Measurements from ENCODE around the gene ZBTB34.

The ZBTB34 gene

GRCh38 chr9:126836216-126836615 is 24.2 kb upstream of the ZBTB34 start:
- TF ChIP-seq, protein P1, sequence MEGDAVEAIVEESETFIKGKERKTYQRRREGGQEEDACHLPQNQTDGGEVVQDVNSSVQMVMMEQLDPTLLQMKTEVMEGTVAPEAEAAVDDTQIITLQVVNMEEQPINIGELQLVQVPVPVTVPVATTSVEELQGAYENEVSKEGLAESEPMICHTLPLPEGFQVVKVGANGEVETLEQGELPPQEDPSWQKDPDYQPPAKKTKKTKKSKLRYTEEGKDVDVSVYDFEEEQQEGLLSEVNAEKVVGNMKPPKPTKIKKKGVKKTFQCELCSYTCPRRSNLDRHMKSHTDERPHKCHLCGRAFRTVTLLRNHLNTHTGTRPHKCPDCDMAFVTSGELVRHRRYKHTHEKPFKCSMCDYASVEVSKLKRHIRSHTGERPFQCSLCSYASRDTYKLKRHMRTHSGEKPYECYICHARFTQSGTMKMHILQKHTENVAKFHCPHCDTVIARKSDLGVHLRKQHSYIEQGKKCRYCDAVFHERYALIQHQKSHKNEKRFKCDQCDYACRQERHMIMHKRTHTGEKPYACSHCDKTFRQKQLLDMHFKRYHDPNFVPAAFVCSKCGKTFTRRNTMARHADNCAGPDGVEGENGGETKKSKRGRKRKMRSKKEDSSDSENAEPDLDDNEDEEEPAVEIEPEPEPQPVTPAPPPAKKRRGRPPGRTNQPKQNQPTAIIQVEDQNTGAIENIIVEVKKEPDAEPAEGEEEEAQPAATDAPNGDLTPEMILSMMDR (IDR thresholded peaks at IDR 0.05; ENCODE audit: low read depth, low read length), result no peak
- DNase-seq (ENCODE audit: extremely low read depth, low read depth), result no peak

DNA sequence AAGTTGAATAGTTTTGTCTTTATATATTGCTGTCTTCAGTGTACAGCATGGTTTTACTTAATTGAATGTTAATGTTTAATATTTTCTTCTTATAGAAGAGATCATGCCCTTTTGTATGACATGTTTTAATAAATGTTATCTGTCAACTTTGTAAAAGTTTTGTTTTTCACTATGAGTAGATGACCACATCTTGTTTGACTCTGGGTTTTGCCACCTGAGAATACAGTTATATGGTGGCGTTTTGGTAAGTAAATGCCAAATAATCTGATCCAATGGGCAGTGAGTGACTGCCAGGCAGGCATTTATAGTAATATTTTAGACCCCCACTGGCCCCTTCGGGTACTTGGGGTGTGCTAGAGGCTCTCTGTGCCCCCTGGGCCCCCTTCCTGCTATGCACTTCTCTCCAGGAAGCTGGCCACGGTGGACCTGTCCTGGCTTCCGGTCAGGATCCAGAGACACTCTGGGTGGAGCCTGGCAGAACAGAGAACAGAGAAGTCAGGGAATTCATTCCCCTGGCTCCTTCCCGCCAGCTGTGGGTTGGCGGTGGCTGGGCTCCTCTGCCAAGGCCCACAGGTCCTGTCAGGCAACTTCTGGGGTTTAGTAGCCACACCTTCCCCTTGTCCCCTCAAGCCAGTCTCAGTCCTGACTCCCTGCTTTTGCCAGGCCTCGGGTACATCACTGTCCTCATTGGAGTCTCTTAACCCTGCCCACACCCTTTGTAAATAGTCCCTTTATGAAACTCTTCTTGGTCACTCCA is 22.2 kb upstream of the ZBTB34 start:
- no peak for DNase-seq (ENCODE audit: extremely low read depth, low read depth)
- TF ChIP-seq, protein P1 (IDR thresholded peaks at IDR 0.05; ENCODE audit: low read depth, low read length), result no peak

- TF ChIP-seq, protein P1 (IDR thresholded peaks at IDR 0.05; ENCODE audit: low read depth, low read length), result no peak
- no peak for DNase-seq (ENCODE audit: extremely low read depth, low read depth)
Measured at GRCh38 chr9:126838895-126839294, 21.5 kb upstream of the ZBTB34 start.

- no peak for DNase-seq (ENCODE audit: extremely low read depth, low read depth)
- TF ChIP-seq, protein P1 (IDR thresholded peaks at IDR 0.05; ENCODE audit: low read depth, low read length), result no peak
Measured at GRCh38 chr9:126839301-126839700, 21.1 kb upstream of the ZBTB34 start.

DNA sequence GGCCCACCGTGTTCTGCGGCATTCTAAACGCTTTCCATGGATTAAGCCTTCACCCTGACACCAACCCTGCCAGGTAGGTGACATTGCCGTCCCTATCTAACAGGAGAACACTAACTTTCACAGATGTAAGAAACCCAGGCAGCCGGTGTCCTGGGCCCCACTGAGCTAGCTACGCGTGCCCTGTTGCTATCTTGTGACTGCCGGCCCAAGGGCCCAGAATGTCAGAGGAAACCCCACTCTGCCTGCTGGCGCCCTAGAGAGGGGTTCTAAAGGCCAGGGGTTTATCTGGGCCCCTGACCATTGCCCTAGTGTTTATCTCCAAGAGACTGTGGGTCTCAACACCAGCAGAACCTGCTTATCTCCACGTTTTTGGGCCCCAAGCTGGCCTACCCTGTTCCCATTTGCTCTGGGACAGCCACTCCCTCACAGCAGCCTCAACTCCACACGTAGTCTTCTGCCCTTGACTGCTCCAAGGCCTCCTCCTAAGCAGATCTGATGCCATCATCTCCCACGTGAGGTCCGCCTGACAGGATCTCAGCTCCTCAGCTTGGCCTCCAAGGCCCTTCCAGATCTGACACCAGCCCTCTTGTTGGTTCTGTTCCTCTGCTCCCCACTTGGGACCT is 18.1 kb upstream of the ZBTB34 start:
- TF ChIP-seq, protein P1 (IDR thresholded peaks at IDR 0.05; ENCODE audit: low read depth, low read length), result no peak

GRCh38 chr9:126842977-126843799 is 17.3 kb upstream of the ZBTB34 start:
- no peak for DNase-seq (ENCODE audit: extremely low read depth, low read depth)
- TF ChIP-seq, protein P1 (IDR thresholded peaks at IDR 0.05; ENCODE audit: low read depth, low read length), result no peak

More for the DNA sequence above, 18.1 kb upstream of the ZBTB34 start:
- no peak for DNase-seq (ENCODE audit: extremely low read depth, low read depth)

All from AG09319 (cell line).